Esophagus muscularis mucosa (tissue), 4 donors: ENCODE data around the gene C11orf68. TPM values are rescaled to one million over a fixed set of nuclear protein-coding genes. Genes with fewer than 3 reads are reported as not detected.

ENCODE experiments used
- DNase-seq: peaks from one replicate; pipeline ENCODE4 v3.0.0-alpha.2; 2017; ENCODE audit errors: extremely low spot score
- H3K27ac ChIP-seq, 4 donors: fragments of 200-600 bp; sonication (generic); replicated peaks in 1 of 4; 1 replicate in 3 of 4; 2 replicates in 1 of 4; pipeline ENCODE4 v1.5.1; 2016 to 2019; ENCODE audit warnings: mild to moderate bottlenecking in 1 of 4
- H3K27me3 ChIP-seq, 4 donors: fragments of 200-600 bp; sonication (generic); one replicate each; pipeline versions ENCODE4 v1.5.1 to v1.6.0; 2016 to 2019
- H3K36me3 ChIP-seq, 4 donors: fragments of 200-600 bp; sonication (generic); one replicate each; pipeline ENCODE4 v1.5.1; 2016 to 2019
- H3K4me1 ChIP-seq, 4 donors: fragments of 200-600 bp; sonication (generic); one replicate each; pipeline ENCODE4 v1.5.1; 2016 to 2019
- H3K4me3 ChIP-seq, 4 donors: fragments of 200-600 bp; sonication (generic); 1 replicate in 2 of 4; 2 replicates in 2 of 4; pipeline ENCODE4 v1.5.1; 2016 to 2019; ENCODE audit warnings: mild to moderate bottlenecking in 4 of 4, moderate library complexity in 1 of 4
- H3K9me3 ChIP-seq, 4 donors: fragments of 200-600 bp; sonication (generic); 1 replicate in 3 of 4; 2 replicates in 1 of 4; pipeline ENCODE4 v1.5.1; 2016 to 2019
- CTCF ChIP-seq, 3 experiments: fragments of 200-600 bp in 2 of 3; fragments of 450-650 bp in 1 of 3; sonication (generic) in 2 of 3; IDR thresholded peaks; one replicate each; pipeline ENCODE4 v1.5.1; 2017 to 2019; ENCODE audit warnings: antibody characterized with exemption in 3 of 3, mild to moderate bottlenecking in 2 of 3, moderate library complexity in 1 of 3
- EP300 ChIP-seq: sonication (generic); formaldehyde crosslinking; IDR thresholded peaks from one replicate; pipeline ENCODE4 v1.6.1; 2017; ENCODE audit warnings: antibody characterized with exemption
- POLR2A ChIP-seq: fragments of 450-650 bp; IDR thresholded peaks from one replicate; pipeline ENCODE4 v1.6.1; 2017; ENCODE audit warnings: antibody characterized with exemption, moderate library complexity, mild to moderate bottlenecking, low read depth
- POLR2AphosphoS5 ChIP-seq, 2 donors: sonication (generic); formaldehyde crosslinking; IDR thresholded peaks; one replicate each; pipeline ENCODE4 v1.6.1; 2017; ENCODE audit warnings: antibody characterized with exemption in 2 of 2
- WGBS: methylation state at CpG from one replicate; pipeline ENCODE4 v1.1.5; 2018; 5-methylcytosine and 5-hydroxymethylcytosine counted together
- intact Hi-C: fragments of 100-400 bp; cut with DNase I; formaldehyde crosslinking; loops from one replicate; pipeline ENCODE4 v1.15.1; 2023
- total RNA-seq, 4 donors: library from RNA; depleted of rRNA; stranded (reverse); fragments of >200 nt; gene quantifications; one replicate each; pipeline versions ENCODE4 v1.1.0 to v1.2.1, GENCODE V29; 2016

Gene C11orf68
- total RNA-seq, 4 donors from 2014 or later, result 18.2 to 56.0 (median 28.0) TPM

- no peak for DNase-seq
- Histone ChIP-seq H3K4me1 (peaks cover 31 to 71% (median 58%) of the 10 kb centered on the region in 4 donors), H3K9me3 (no peaks in the 10 kb centered on the region), H3K4me3 (peak overlapping the region; percentile 71 to 84 (median 78)), H3K36me3 (peaks cover 8 to 47% (median 41%) of the 10 kb centered on the region in 4 donors), H3K27ac (peak overlapping the region; percentile 96 to 100 (median 98)), H3K27me3 (no peaks in the 10 kb centered on the region)
- intact Hi-C loops, result loop anchor here (5.0 kb wide), 1 partner anchor 115 kb away; the partner anchor contains the start of genes BANF1 and EIF1AD
- WGBS, result 84% methylated on average over 14 of the region's 14 CpGs
- TF ChIP-seq CTCF (IDR thresholded peaks at IDR 0.05) (no peak), POLR2A (no peak), POLR2AphosphoS5 (IDR thresholded peaks at IDR 0.05) (no peak), EP300 (no peak)
These were observed 31.8 kb downstream of the C11orf68 start for GRCh38 chr11:65886826-65887722.

- H3K4me3 ChIP-seq, result no peak overlapping the region
- H3K27me3 ChIP-seq, result no peaks in the 10 kb centered on the region
- H3K36me3 ChIP-seq, result peaks cover 8 to 48% (median 44%) of the 10 kb centered on the region in 4 donors
- intact Hi-C loops, result loop anchor here (5.0 kb wide), 1 partner anchor 116 kb away; the partner anchor contains the start of genes BANF1 and EIF1AD
- WGBS, result 85% methylated on average over 12 of the region's 12 CpGs
- H3K9me3 ChIP-seq, result no peaks in the 10 kb centered on the region
- TF ChIP-seq EP300, result no peak
- DNase-seq, result no peak
- H3K27ac ChIP-seq, result peak overlapping the region in 2 of 4 donors; percentile 39 to 99
- H3K4me1 ChIP-seq, result peaks cover 26 to 60% (median 47%) of the 10 kb centered on the region in 4 donors
These were observed 32.9 kb downstream of the C11orf68 start for GRCh38 chr11:65885808-65886536.

GRCh38 chr11:65885231-65885630 is 33.6 kb downstream of the C11orf68 start:
- Histone ChIP-seq H3K36me3 (peaks cover 8 to 48% (median 44%) of the 10 kb centered on the region in 4 donors), H3K9me3 (no peaks in the 10 kb centered on the region), H3K27ac (peak overlapping the region; percentile 39 to 57 (median 47)), H3K4me3 (no peak overlapping the region), H3K4me1 (peaks cover 26 to 55% (median 44%) of the 10 kb centered on the region in 4 donors), H3K27me3 (no peaks in the 10 kb centered on the region)
- DNase-seq, result no peak
- whole genome bisulfite sequencing, result 91% methylated on average over 7 of the region's 7 CpGs
- no peak for TF ChIP-seq CTCF (IDR thresholded peaks at IDR 0.05)
- no peak for TF ChIP-seq POLR2AphosphoS5 (IDR thresholded peaks at IDR 0.05)
- no peak for TF ChIP-seq EP300
- TF ChIP-seq POLR2A, result no peak
- intact Hi-C loops, result loop anchor here (5.0 kb wide), 1 partner anchor 117 kb away; the partner anchor contains the start of genes BANF1 and EIF1AD

- intact Hi-C loops, result loop anchor here (1.0 to 5.0 kb wide), 2 partner anchors 103 to 118 kb away; partner anchors contain the start of genes BANF1 and EIF1AD
- Histone ChIP-seq H3K36me3 (peaks cover 8 to 48% (median 44%) of the 10 kb centered on the region in 4 donors), H3K27me3 (no peaks in the 10 kb centered on the region), H3K9me3 (no peaks in the 10 kb centered on the region), H3K27ac (peak overlapping the region; percentile 39 to 57 (median 47)), H3K4me1 (peaks cover 21 to 50% (median 39%) of the 10 kb centered on the region in 4 donors), H3K4me3 (no peak overlapping the region)
- WGBS, result 0% methylated on average over 3 of the region's 9 CpGs
- DNase-seq, result no peak
- TF ChIP-seq POLR2AphosphoS5 (IDR thresholded peaks at IDR 0.05) (peak; percentile 57 to 87), POLR2A (no peak), CTCF (IDR thresholded peaks at IDR 0.05) (peak; percentile 97 to 98 (median 98)), EP300 (no peak)
These were observed 34.2 kb downstream of the C11orf68 start for GRCh38 chr11:65884716-65885092.
